ENCODE data around the gene MYLIP.
A peak's percentile ranks its signal among the peaks of the same experiment; 100 is the strongest.

Gene MYLIP

DNA sequence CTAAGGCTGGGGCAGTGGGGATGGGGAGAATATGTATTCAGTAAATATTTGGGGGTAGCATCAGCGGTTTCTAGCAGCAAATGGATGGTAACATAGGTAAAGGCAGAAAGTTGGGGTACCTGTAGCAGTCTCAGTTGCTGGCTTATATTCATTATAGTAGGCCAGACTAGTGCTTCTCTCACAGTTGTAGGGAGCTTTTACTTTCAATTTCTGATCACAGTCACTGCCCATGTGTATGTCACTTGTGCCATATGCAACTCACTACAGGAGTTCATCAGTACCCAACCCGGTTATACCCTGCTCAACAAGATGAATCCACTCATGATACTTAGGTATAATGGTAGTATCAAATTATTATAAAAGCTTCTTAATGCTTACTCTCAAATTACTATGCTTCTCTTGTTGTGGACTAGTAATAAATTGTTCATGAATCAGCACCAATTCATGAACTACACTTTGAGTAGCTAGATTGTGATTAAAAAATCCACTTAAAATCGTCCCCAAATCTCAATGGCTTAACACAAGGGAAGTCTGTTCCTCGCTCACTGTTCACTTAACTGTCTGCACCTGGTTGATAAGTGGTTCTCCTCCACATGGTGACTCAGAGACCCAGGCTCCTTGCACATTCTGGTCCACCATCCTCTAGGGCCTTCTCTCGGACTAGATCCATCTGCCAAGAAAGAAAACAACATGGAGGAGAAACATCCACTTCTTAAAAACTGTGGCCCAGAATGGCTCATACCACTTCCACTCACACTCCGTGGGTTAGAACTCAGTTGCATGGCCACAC lies 31.3 kb upstream of the MYLIP start:
- TF ChIP-seq GATA2 (IDR thresholded peaks at IDR 0.05; ENCODE audit: low read depth, low read length) (no peak), GATA3 (IDR thresholded peaks at IDR 0.05; ENCODE audit: low read depth, low read length) (no peak)

DNA sequence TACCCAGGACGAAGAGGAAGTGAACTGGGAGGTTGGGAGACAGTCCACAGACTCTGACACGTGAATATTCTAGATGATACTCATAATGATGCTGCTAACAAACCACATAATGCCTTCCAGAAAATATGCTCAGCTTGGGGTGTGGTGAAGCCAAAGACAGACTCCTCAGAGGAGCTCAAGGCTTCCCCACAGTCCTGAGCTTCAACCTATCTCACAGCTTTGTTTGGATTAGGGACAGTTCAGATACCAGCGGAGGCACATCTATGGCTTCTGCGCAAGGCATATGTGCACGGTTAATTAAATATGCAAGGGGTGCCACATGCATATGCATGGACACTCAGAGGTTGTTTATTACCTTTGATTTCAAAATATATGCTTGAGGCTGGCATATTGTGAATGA lies 30.7 kb upstream of the MYLIP start:
- no peak for TF ChIP-seq GATA2 (IDR thresholded peaks at IDR 0.05; ENCODE audit: low read depth, low read length)
- no peak for TF ChIP-seq GATA3 (IDR thresholded peaks at IDR 0.05; ENCODE audit: low read depth, low read length)

DNA sequence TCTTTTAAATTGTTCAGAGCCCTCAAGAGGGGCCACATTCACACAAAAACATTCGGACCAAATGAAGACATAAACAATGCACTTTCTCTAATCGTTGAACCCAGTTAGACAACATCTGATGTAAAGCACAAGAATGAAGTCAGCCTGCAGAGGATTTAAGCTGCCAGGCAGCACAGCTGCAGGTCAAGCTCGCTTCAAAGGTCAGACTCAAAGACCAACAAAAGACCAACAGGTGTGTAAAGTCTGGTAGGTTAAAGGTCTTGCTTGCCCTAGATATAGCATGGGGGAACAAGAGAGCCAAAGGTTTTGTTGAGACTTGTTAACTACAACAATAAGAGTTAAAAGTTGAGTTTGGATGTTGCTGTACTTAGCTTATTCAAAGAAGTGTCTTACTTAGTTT lies 26.7 kb upstream of the MYLIP start:
- TF ChIP-seq GATA3 (IDR thresholded peaks at IDR 0.05; ENCODE audit: low read depth, low read length), result no peak
- TF ChIP-seq GATA2 (IDR thresholded peaks at IDR 0.05; ENCODE audit: low read depth, low read length), result no peak

DNA sequence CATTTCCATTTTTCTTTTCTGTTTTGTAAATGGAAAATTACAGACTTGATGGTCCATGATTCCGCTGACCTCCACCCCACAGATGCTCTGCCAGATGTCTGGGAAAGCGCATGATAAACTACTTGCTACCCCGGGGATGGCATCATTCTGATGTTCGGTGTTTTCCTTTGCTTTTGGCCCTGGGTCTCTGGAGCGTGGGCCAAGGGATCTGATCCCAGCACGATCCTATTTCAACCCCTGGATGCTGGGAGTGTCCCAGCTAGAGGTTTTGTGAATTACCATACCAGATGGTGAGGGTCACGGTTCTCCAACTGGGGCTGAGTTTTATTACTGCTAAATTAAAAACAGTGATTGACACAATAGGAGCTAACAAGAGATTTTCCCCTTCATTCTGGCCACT lies 25.2 kb upstream of the MYLIP start:
- TF ChIP-seq GATA3 (IDR thresholded peaks at IDR 0.05; ENCODE audit: low read depth, low read length) (no peak), GATA2 (IDR thresholded peaks at IDR 0.05; ENCODE audit: low read depth, low read length) (no peak)

DNA sequence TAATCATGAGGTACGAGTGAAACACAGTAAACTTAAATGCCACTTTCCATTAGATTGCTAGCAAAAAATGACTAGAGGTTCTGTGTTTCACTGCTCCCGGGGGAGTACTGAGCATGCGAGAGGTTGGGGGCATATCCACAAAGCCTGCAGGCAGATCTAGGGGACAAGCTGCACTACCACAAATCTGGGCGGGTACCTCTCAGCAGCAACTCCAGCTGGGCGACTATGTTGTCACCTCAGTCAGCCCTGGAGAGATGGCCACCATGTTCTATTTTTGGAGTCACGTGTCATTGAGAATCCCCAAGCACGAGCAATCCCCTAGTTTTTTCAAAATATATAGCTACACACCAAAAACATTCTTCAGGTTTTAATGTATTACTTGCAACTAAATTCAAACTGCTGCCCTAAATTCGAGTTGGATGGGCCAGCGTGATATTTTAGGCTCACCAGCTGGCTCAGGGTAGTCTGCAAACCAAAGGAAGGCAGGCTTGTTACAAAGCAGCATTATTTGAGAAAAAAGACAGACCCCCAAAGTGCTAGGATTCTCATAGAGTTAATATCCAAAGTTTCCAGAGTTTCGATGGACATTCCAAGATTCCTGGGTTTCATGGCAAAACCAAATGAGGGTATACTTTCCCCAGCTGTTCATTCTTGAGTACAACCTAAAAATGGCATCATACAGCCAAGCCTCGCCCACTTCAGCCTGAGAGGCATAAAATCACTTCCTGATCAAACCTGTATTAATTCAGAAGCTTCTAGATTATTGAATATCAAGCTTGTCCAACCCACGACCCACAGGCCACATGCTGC lies 24.1 kb upstream of the MYLIP start:
- TF ChIP-seq GATA2 (IDR thresholded peaks at IDR 0.05; ENCODE audit: low read depth, low read length) (no peak), GATA3 (IDR thresholded peaks at IDR 0.05; ENCODE audit: low read depth, low read length) (no peak)

DNA sequence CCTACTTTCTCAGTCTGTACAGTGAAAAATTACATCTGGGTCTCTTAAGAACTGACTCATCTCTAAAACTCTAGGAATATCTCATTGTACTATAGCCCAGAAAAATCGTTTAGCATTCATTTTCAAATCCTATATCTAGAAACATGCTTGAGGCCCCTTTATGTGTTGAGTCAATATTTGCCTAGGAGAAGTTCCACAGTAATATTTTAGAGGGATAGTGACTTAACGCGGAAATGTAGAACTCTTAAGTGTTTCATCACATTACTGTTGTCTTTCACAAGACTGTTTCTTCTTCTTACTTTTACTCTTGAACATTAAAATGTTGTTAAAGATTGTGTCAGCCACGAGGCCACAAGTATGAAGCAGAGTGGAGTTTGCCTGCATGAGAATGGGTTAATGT lies 23.0 kb upstream of the MYLIP start:
- no peak for TF ChIP-seq GATA2 (IDR thresholded peaks at IDR 0.05; ENCODE audit: low read depth, low read length)
- TF ChIP-seq GATA3 (IDR thresholded peaks at IDR 0.05; ENCODE audit: low read depth, low read length), result no peak

DNA sequence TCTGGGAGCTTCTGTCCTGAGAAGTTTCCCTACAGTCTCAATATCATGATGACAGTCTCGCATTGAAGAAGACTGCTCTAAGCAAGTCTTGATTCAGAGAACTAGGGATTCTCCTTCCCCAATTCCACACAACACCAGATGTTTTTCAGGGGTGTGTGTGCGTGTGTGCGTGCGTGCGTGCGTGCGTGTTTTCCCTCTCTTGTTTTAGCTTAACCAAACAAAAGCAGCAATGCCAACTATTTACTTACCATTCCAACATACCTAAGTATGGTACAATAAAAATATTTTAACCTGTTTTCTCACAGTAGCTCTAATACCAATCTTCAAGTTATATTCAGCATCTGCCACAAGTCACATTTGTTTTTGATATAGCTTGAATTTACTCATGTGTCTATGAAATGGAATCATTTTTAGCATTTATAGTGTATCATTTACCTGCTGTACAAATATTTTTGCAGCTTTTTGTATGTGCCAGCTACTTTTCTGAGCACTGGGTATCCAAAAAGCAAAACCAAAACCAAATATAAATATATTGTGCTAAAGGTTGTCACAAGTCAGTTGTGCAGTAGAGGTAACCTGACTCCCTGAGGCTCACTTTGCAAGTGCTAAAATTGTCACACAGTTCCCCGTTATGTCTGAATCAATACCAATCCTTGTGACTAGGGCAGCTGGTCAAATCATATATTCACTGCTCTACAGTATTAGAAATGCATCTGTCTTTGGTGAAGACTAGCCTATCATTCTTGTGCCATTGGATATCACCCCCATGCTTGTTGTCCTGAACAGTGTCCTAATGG lies 21.7 kb upstream of the MYLIP start:
- TF ChIP-seq GATA2 (IDR thresholded peaks at IDR 0.05; ENCODE audit: low read depth, low read length), result no peak
- no peak for TF ChIP-seq GATA3 (IDR thresholded peaks at IDR 0.05; ENCODE audit: low read depth, low read length)

DNA sequence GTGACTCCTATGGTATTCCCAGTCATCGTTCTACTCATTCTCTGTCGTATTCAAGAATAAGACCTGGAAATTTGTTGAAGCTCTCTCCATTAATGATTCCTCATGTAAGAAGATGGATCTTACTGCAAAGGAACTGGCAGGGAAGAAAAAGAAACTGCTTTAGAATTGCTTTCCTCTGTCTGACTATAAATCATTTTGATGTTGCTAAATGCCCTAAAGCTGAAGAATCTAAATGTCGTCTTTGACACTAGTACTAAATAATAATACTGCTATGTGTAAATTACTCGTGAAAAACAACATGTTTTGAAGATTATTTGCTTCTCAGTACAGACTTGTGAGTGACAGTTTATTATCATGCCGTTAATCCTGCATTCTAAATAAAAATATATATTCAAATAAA lies 20.5 kb upstream of the MYLIP start:
- TF ChIP-seq GATA3 (IDR thresholded peaks at IDR 0.05; ENCODE audit: low read depth, low read length) (no peak), GATA2 (IDR thresholded peaks at IDR 0.05; ENCODE audit: low read depth, low read length) (no peak)

DNA sequence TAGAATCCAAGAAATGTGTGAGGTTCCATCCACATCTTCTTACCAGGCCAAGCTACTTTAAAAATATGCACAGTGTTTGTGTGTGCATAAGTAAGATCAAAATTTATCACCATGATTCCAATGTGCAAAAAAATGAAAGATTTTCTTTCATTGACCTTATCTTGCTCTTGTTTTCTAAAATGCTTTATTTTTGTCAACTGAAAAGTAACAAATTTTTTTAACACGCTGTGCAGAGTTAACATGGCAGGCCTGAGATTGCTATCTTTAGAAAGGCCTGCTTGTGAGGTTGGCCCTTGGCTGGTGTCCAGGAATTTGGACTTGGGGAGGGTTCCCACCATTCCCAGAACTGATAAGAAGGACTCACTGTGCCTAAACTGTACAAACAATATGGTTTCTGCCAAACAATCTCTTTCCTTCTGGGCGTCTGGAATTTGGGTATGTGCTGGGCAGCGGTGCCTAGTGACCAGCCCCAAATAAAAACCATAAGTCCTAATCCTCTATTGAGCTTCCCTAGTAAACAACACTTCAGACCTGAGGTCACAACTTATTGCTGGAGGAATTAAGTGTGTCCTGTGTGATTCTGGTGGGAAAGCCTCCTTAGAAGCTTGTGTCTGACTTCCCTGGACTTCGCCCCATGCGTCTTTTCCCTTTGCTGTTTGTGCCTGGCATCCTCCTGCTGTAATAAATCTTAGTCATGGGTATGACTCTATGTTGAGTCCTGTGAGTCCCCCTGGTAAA lies 19.8 kb upstream of the MYLIP start:
- TF ChIP-seq GATA2 (IDR thresholded peaks at IDR 0.05; ENCODE audit: low read depth, low read length) (peak; percentile 99), GATA3 (IDR thresholded peaks at IDR 0.05; ENCODE audit: low read depth, low read length) (peak; percentile 98)

DNA sequence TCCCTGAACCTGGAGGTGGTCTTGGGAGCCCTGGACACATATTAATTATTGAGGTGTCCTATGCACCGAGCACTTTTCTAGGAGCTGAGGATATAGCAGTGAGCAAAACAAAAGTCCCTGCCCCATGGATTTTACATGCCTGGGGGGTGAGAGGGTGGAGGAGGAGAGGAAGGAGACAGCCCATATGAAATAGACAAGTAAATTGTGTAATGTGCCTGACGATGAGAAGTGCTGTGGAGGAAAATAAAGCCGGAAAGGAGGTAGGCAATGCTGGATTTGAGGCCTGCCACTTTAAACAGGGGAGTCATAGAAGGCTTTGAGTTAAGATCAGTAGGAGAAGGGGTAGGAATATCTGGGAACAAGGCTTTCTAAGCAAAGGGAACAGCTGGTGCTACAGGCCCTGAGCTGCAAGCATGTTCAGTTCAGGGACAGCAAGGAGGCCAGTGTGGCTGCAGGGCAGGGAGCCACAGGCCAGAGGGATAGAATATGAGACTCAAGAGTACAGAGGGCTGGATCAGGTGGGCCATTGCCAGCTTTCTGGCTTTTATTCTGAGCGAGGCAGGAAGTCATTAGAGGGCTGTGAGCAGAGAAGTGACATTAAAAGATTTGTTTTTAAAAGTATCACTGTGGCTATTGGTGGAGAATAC lies 19.1 kb upstream of the MYLIP start:
- TF ChIP-seq GATA3 (IDR thresholded peaks at IDR 0.05; ENCODE audit: low read depth, low read length), result no peak
- no peak for TF ChIP-seq GATA2 (IDR thresholded peaks at IDR 0.05; ENCODE audit: low read depth, low read length)

DNA sequence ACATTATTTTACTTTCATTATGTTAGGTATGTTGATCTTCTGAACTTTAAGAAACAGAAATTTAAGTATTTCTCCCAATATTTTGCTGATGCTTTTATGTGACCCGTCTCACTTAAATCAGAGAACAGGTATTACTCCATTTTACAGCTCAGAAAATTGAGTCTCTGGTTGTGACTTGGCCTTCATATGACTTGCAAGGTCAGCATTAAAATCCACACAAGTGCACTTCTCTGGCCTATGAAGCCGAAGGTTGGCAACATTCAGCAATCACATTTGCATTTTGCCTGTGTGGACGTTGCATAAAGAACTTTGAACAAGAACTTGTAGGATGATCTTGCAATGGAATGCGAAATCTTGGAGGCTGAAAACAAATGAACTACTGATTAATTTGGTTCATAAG lies 10.1 kb upstream of the MYLIP start:
- TF ChIP-seq GATA3 (IDR thresholded peaks at IDR 0.05; ENCODE audit: low read depth, low read length), result no peak
- TF ChIP-seq GATA2 (IDR thresholded peaks at IDR 0.05; ENCODE audit: low read depth, low read length), result no peak

DNA sequence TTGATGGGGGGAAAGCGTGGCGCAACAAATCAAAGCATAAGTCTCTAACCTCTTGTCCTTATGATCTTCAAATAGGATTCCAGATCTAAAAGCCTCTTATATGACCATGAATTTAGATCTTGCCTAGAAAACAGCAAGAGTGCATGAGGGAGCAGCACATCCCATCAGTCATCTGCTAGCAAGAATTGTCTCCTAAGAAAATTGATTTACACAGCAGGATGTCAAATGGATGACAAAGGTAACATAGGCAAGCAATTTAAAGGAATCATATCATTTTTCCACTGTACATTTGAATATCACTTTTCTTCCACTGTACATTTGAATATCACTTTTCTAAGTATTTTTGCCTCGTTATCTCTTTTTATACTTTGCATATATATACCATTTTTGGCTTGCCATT lies 7.5 kb upstream of the MYLIP start:
- TF ChIP-seq GATA2 (IDR thresholded peaks at IDR 0.05; ENCODE audit: low read depth, low read length) (no peak), GATA3 (IDR thresholded peaks at IDR 0.05; ENCODE audit: low read depth, low read length) (no peak)

DNA sequence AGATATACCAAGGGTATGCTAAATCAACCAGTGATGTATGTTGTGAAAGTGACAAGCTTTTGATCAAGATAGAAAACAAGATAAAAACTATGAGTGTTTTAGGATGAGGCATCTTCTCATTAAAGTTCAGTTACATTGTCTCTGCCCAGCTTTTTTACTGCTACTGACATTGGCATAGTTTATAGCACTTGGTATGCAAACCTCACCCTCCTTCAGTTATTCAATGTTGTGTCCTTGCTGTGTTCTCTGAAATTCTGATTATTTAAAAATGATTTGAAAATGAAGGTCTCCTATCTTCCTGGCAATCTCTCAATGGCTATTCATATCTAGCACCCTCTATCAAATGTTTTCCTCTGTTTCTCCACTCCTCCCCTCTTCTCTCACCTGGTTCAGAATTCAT lies 6.7 kb upstream of the MYLIP start:
- no peak for TF ChIP-seq GATA3 (IDR thresholded peaks at IDR 0.05; ENCODE audit: low read depth, low read length)
- TF ChIP-seq GATA2 (IDR thresholded peaks at IDR 0.05; ENCODE audit: low read depth, low read length), result no peak

All from SH-SY5Y (cell line).